Measurements from ENCODE around the gene MST1. TPM values are rescaled to one million over a fixed set of nuclear protein-coding genes. Genes with fewer than 3 reads are reported as not detected.

The MST1 gene
- total RNA-seq, 1 donor from 2014 or later = 5.5 TPM

DNA sequence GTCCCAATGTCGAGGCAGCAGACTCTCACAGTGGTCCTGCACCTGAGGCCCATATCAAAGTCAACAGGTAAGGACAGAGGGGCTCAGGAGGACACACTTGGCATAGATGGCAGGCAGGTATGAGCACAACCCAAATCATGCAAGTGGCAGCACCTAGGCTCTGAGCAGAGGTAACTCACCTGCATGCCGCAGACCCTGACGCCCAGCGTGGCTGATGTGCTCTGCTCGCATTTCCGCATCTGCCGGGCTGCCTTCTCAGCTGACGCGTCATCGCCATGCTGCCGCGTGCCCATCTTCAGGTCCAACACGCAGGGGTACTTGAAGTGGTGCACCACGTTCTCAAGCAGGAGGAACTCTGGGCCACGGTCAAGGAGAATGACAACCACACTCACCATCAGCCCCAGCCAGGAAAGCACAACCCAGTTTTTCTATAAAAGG, 38.7 kb upstream of the MST1 start:
- no peak for DNase-seq (ENCODE audit: low read depth)
- H3K4me3 ChIP-seq (ENCODE audit: low read depth, low read length) = no peak overlapping the region
- TF ChIP-seq, protein P1, sequence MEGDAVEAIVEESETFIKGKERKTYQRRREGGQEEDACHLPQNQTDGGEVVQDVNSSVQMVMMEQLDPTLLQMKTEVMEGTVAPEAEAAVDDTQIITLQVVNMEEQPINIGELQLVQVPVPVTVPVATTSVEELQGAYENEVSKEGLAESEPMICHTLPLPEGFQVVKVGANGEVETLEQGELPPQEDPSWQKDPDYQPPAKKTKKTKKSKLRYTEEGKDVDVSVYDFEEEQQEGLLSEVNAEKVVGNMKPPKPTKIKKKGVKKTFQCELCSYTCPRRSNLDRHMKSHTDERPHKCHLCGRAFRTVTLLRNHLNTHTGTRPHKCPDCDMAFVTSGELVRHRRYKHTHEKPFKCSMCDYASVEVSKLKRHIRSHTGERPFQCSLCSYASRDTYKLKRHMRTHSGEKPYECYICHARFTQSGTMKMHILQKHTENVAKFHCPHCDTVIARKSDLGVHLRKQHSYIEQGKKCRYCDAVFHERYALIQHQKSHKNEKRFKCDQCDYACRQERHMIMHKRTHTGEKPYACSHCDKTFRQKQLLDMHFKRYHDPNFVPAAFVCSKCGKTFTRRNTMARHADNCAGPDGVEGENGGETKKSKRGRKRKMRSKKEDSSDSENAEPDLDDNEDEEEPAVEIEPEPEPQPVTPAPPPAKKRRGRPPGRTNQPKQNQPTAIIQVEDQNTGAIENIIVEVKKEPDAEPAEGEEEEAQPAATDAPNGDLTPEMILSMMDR (conservative IDR thresholded peaks at IDR 0.05; ENCODE audit: low read depth, low read length) = no peak

DNA sequence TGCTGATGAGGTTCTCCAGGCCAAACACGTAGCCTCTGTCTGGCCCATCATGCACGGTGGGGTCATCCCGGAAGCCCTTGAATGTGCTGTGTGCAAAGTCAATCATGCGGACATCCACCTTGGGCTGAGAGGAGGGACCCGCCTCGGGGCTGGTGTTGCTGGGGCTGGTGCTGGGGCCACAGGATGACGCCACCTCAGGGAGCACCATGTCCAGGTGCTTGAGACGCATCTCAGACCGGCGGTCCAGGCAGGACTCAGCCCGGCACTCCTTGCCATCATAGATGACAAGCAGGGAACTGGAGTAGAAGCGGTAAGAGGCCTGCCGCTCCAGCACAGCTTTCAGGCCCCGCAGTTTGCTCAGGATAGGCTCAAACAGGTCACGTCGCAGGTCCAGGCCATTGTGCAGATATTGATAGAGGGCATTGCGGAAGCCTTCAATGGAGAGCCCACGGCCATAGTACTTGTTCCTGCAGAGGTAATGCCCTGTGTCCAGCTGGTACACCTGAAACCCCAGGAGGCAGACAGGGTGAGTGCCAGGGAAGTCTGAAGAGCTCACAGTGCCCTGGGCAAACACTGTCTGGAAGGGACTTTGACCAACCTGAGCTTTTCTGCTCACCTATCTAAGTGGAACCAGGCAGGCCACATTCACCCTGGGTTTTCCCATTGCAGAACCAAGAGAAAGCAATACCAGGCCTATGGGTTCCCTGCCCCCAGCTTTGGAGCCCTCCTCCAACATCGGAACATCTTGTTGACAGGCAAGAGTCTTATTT, 38.1 kb upstream of the MST1 start:
- TF ChIP-seq, protein P1 (conservative IDR thresholded peaks at IDR 0.05; ENCODE audit: low read depth, low read length) = no peak
- no peak overlapping the region for H3K4me3 ChIP-seq (ENCODE audit: low read depth, low read length)
- no peak for DNase-seq (ENCODE audit: low read depth)

DNA sequence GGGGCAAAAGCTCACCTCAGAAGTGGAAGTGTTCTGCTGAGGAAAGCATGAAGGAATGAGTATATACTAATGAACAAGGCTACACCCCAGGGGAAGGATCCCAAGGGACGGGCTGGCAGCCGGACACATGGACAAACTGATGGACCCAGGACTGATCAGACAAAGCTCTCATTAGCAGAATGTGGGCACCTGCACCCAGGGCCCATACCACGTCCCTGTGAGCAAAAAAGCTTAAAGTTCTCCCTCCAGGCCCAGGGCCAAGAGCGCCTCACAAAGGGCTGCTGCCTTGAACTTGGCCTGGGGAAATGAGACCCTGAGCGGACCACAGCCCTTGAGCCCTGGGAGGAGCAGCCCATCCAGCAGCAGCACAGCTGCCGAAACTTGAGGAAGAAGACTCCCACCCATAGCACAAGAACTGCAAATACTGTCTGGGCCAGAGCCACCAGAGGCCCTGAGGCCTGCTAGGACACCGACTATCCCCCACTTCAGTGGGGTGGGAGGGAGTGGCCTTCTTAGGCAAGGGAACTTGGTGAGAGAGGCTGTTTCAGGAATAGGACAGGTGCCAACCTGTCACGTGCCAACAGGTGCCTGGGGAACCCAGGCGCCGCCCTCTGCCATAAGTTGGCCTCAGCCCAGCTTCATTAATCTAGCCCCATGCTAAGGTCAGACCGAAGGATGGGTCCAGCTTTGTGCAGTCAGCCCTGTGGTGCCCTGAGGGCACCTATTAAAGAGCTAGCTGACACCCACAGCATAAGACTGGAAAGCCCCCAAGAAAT, 36.8 kb upstream of the MST1 start:
- TF ChIP-seq, protein P1 (conservative IDR thresholded peaks at IDR 0.05; ENCODE audit: low read depth, low read length) = no peak
- DNase-seq (ENCODE audit: low read depth) = no peak
- no peak overlapping the region for H3K4me3 ChIP-seq (ENCODE audit: low read depth, low read length)

DNA sequence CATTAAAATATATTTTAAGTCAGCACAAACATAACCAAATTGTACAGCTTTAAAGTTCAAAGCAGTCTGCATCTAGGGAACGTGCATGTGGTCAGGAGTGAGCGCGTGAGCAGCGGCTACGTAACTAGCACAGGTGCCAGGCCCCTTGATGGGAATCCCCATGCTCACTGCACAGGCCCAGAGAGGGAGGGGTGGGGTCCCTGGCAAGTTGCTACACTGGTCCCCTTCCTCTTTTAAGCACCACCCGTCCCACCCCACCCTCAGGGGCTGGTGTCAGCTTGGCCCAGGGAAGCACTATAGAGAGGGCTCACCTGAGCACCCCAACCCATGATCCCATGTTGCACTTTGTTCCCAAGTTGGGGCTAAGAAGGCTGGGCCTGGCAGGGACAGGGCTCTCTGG, 35.3 kb upstream of the MST1 start:
- peak overlapping the region; percentile 99 for H3K4me3 ChIP-seq (ENCODE audit: low read depth, low read length)
- TF ChIP-seq, protein P1 (conservative IDR thresholded peaks at IDR 0.05; ENCODE audit: low read depth, low read length) = no peak
- DNase-seq (ENCODE audit: low read depth) = no peak

DNA sequence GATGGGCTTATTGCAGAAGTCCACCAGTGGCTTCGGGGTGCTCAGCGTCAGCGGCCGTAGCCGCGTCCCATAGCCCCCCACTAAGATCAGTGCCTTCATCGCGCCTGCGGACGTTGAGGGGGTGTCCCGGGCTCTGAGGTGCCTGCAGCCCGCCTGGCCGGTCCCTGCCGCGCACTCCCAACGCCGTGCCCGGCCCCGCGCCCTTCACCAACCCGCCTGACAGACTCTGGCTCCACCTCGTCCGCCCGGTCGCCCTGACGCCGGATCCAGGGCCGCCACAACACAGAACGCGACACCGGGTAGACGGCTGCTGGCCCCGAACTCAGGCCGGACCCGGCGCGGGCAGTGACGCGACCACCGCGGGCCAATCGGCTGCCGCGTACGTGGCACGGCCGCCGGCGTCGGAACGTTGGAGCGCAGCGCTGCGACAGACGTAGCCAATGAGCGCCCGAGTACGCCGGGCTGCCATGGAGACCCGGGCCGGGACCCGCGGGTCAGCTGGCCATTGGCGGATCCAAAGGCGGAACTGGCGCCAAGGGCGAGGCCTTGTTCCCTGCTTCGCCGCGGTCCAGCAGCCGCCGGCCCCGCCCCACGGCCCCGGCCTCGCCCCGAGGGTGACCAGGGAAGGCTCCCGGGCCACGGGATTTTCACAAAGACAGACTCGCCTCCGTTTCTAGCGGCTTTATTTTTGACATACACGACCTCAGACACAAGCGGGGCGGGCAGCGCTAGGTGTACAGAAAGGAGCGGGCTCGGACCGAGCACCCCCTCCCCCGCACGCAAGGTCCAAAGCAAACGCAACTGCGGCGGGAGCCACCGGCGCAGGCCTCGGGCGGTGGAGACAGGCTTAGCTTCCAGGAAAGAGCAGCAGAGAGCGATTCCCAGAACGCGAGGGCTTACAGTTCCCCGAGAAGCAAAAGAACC, 34.6 kb upstream of the MST1 start, which contains the start of gene GMPPB:
Gene GMPPB (minus strand): TSS at position 324 of the 924 bp plus-strand sequence. CDS start 225 bp downstream, at position 99.
- TF ChIP-seq, protein P1 (conservative IDR thresholded peaks at IDR 0.05; ENCODE audit: low read depth, low read length) = no peak
- H3K4me3 ChIP-seq (ENCODE audit: low read depth, low read length) = peak within 1 kb of the TSS; percentile 99
- peak; percentile 50 for DNase-seq (ENCODE audit: low read depth)

DNA sequence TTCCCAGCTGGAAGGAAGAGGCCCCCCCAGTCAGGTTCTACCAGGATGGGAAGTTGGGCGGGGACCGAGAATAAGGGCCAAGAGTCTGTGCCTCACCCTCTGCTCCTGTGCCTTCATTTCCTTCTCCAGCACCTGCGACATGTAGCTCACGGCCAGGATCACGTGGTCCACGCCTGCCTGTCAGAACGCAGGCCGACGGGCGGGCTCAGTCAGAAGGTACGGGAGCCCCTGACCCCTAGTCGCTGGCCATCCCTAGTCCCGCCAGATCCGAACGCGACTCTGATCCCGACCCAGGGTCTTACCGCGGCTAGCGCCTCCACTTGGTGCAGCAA, 34.0 kb upstream of the MST1 start:
- TF ChIP-seq, protein P1 (conservative IDR thresholded peaks at IDR 0.05; ENCODE audit: low read depth, low read length) = no peak
- no peak for DNase-seq (ENCODE audit: low read depth)

More for the DNA sequence above, 34.0 kb upstream of the MST1 start:
- H3K4me3 ChIP-seq (ENCODE audit: low read depth, low read length) = peak overlapping the region; percentile 99
